Hepatocyte (in vitro differentiated cells): ENCODE results near the gene ZNF532. TPM values are rescaled to one million over a fixed set of nuclear protein-coding genes. Genes with fewer than 3 reads are reported as not detected.

Experiments used
- DNase-seq: peaks from one replicate; pipeline ENCODE4 v3.0.0-alpha.2; 2016; ENCODE audit warnings: low spot score
- H2AFZ ChIP-seq: fragments of 200-600 bp; sonication (generic); 2 replicates; pipeline ENCODE4 v1.6.0; 2016; ENCODE audit warnings: antibody characterized with exemption, mild to moderate bottlenecking
- H3K27ac ChIP-seq: fragments of 200-600 bp; sonication (generic); 2 replicates; pipeline ENCODE4 v1.5.1; 2016; ENCODE audit warnings: mild to moderate bottlenecking
- H3K27me3 ChIP-seq: fragments of 200-600 bp; sonication (generic); 2 replicates; pipeline ENCODE4 v1.6.1; 2016
- H3K36me3 ChIP-seq: fragments of 200-600 bp; sonication (generic); replicated peaks from 2 replicates; pipeline ENCODE4 v1.5.1; 2016; ENCODE audit warnings: low read depth; ENCODE audit not compliant: insufficient read depth
- H3K4me1 ChIP-seq: fragments of 200-600 bp; sonication (generic); 2 replicates; pipeline ENCODE4 v1.5.1; 2016; ENCODE audit warnings: mild to moderate bottlenecking, moderate library complexity; ENCODE audit not compliant: insufficient read depth
- H3K4me2 ChIP-seq: fragments of 200-600 bp; sonication (generic); 2 replicates; pipeline ENCODE4 v1.6.0; 2016
- H3K4me3 ChIP-seq: fragments of 200-600 bp; sonication (generic); 2 replicates; pipeline ENCODE4 v1.5.1; 2016; ENCODE audit warnings: mild to moderate bottlenecking
- H3K79me2 ChIP-seq: fragments of 200-600 bp; sonication (generic); 2 replicates; pipeline ENCODE4 v1.6.0; 2017; ENCODE audit warnings: mild to moderate bottlenecking
- H3K9me2 ChIP-seq: fragments of 200-600 bp; sonication (generic); replicated peaks from 2 replicates; pipeline ENCODE4 v1.6.0; 2017; ENCODE audit warnings: mild to moderate bottlenecking; ENCODE audit not compliant: insufficient read depth
- H3K9me3 ChIP-seq: fragments of 200-600 bp; sonication (generic); 2 replicates; pipeline ENCODE4 v1.5.1; 2016; ENCODE audit warnings: low read depth, mild to moderate bottlenecking
- H4K20me1 ChIP-seq: fragments of 200-600 bp; sonication (generic); 2 replicates; pipeline ENCODE4 v1.6.0; 2016; ENCODE audit warnings: mild to moderate bottlenecking; ENCODE audit not compliant: insufficient read depth, poor library complexity, severe bottlenecking
- CTCF ChIP-seq: fragments of 200-600 bp; sonication (generic); IDR thresholded peaks from 2 replicates; pipeline ENCODE4 v1.5.1; 2016; ENCODE audit warnings: antibody characterized with exemption, mild to moderate bottlenecking; ENCODE audit not compliant: poor library complexity
- EZH2 ChIP-seq: fragments of 200-600 bp; sonication (generic); IDR thresholded peaks from 2 replicates; pipeline ENCODE4 v1.6.1; 2016; ENCODE audit warnings: antibody characterized with exemption, mild to moderate bottlenecking, borderline replicate concordance
- EZH2phosphoT487 ChIP-seq: fragments of 200-600 bp; sonication (generic); IDR thresholded peaks from one replicate; pipeline ENCODE4 v1.6.1; 2018; ENCODE audit warnings: antibody characterized with exemption, mild to moderate bottlenecking, low read depth, moderate library complexity; ENCODE audit not compliant: unreplicated experiment, severe bottlenecking
- WGBS: methylation state at CpG from one replicate; pipeline ENCODE4 v1.1.6; 2016; ENCODE audit warnings: low lambda C conversion rate; ENCODE audit errors: missing lambda C conversion rate; 5-methylcytosine and 5-hydroxymethylcytosine counted together
- polyA plus RNA-seq: library from polyadenylated mRNA; unstranded; fragments of >200 nt; fragmentation: Nextera tagmentation; extraction: Ambion mirVana; gene quantifications from 2 replicates; pipeline ENCODE4 v1.2.1, GENCODE V29; 2016
- total RNA-seq: library from RNA; depleted of rRNA; stranded (reverse); fragments of >200 nt; gene quantifications from 2 replicates; pipeline ENCODE4 v1.2.3, GENCODE V29; 2014

Gene ZNF532
- total and polyA plus RNA-seq, 2 experiments from 2014 or later, result 15.9 to 36.5 TPM

DNA sequence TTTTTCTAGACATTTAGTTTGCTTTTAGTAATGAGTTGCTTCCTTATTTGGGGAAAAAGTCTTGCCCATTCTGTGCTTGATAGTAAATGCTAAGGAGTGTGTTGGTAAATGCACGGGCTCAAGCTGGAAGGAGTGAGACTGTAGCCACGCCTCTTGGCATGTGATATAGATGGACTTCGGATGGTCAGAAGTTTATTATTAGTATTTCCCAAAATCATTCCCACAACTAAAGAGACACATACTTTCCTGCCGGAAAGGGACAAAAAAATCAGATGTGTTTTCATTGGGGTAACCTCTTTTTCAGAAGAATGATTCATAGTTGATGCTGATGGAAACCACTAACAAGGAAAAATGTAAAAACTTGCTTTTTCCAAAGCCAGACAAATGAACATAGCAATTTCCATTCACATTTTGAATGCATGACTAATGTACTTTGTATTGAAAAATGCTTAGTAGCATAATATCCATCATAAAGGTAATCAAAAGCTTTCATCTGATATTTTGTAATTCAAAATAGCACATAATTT is 133.2 kb downstream of the ZNF532 start:
- Histone ChIP-seq H3K4me3 (no peak overlapping the region), H3K36me3 (no peaks in the 10 kb centered on the region), H3K9me2 (no peaks in the 10 kb centered on the region), H3K9me3 (no peaks in the 10 kb centered on the region), H3K4me1 (no peaks in the 10 kb centered on the region), H3K79me2 (no peaks in the 10 kb centered on the region), H3K4me2 (no peak overlapping the region), H4K20me1 (no peaks in the 10 kb centered on the region), H3K27ac (no peak overlapping the region), H2AFZ (no peak overlapping the region), H3K27me3 (no peaks in the 10 kb centered on the region)
- TF ChIP-seq EZH2phosphoT487 (no peak), CTCF (no peak), EZH2 (no peak)
- DNase-seq, result no peak
- 82% methylated on average over 4 of the region's 4 CpGs for WGBS

- no peaks in the 10 kb centered on the region for H3K36me3 ChIP-seq
- H3K27ac ChIP-seq, result no peak overlapping the region
- H3K4me1 ChIP-seq, result no peaks in the 10 kb centered on the region
- H3K9me2 ChIP-seq, result no peaks in the 10 kb centered on the region
- TF ChIP-seq CTCF, result no peak
- TF ChIP-seq EZH2phosphoT487, result no peak
- no peak for TF ChIP-seq EZH2
- DNase-seq, result no peak
- H3K4me3 ChIP-seq, result no peak overlapping the region
- no peaks in the 10 kb centered on the region for H3K79me2 ChIP-seq
- no peaks in the 10 kb centered on the region for H3K9me3 ChIP-seq
- no peaks in the 10 kb centered on the region for H4K20me1 ChIP-seq
- no peak overlapping the region for H2AFZ ChIP-seq
- no peak overlapping the region for H3K4me2 ChIP-seq
- H3K27me3 ChIP-seq, result no peaks in the 10 kb centered on the region
- 87% methylated on average over 13 of the region's 13 CpGs for WGBS
Measured at GRCh38 chr18:58998401-58999203, 133.9 kb downstream of the ZNF532 start.

- Histone ChIP-seq H3K9me3 (no peaks in the 10 kb centered on the region), H4K20me1 (no peaks in the 10 kb centered on the region), H2AFZ (no peak overlapping the region), H3K36me3 (no peaks in the 10 kb centered on the region), H3K79me2 (no peaks in the 10 kb centered on the region), H3K9me2 (no peaks in the 10 kb centered on the region), H3K4me2 (no peak overlapping the region), H3K4me1 (no peaks in the 10 kb centered on the region), H3K27ac (no peak overlapping the region), H3K27me3 (no peaks in the 10 kb centered on the region), H3K4me3 (no peak overlapping the region)
- no peak for DNase-seq
- WGBS, result 79% methylated on average over 3 of the region's 3 CpGs
- TF ChIP-seq EZH2phosphoT487, result no peak
- TF ChIP-seq CTCF, result no peak
- TF ChIP-seq EZH2, result no peak
Measured at GRCh38 chr18:59001166-59001565, 136.5 kb downstream of the ZNF532 start.
